Stimulated activated naive B cell treated with anti-CD40 and anti-IgM and Interleukin-4, amounts not matched to agents 10 μg/mL and 1 μg/mL and 100 μg/mL, for 72 hours (primary cell): Measurements from ENCODE around the gene COX7A2L.

Experiments used
- ATAC-seq, 2 donors: fragments of 150-1000 bp; cut with Tn5 transposase; replicated peaks; 2 replicates each; pipeline ENCODE4 v1.10.0; 2021; ENCODE audit warnings: moderate library complexity in 1 of 2
- DNase-seq: peaks from one replicate; pipeline ENCODE4 v3.0.0; 2021
- H3K27ac Mint-ChIP-seq: one replicate; pipeline ENCODE4 v1.8.0; 2022; ENCODE audit warnings: mild to moderate bottlenecking, mixed read lengths
- H3K27me3 Mint-ChIP-seq, 2 donors: one replicate each; pipeline ENCODE4 v1.8.0; 2022; ENCODE audit warnings: mixed read lengths in 2 of 2
- H3K36me3 Mint-ChIP-seq, 2 donors: one replicate each; pipeline ENCODE4 v1.8.0; 2022; ENCODE audit warnings: mixed read lengths in 2 of 2, mild to moderate bottlenecking in 1 of 2
- H3K4me1 Mint-ChIP-seq, 2 donors: one replicate each; pipeline ENCODE4 v1.8.0; 2022; ENCODE audit warnings: mixed read lengths in 2 of 2, mild to moderate bottlenecking in 1 of 2
- H3K4me3 Mint-ChIP-seq, 2 donors: one replicate each; pipeline ENCODE4 v1.8.0; 2022; ENCODE audit warnings: mild to moderate bottlenecking in 2 of 2, mixed read lengths in 2 of 2, moderate library complexity in 1 of 2
- H3K9me3 Mint-ChIP-seq, 2 donors: one replicate each; pipeline ENCODE4 v1.8.0; 2022; ENCODE audit warnings: mixed read lengths in 2 of 2, mild to moderate bottlenecking in 1 of 2

The COX7A2L gene

GRCh38 chr2:42309366-42309765 lies 51.7 kb downstream of the COX7A2L start:
- Mint-ChIP-seq H3K4me3 (no peak overlapping the region), H3K4me1 (peaks cover 0 to under 1% of the 10 kb centered on the region in 2 donors), H3K36me3 (peaks cover 9 to 24% of the 10 kb centered on the region in 2 donors), H3K27me3 (no peaks in the 10 kb centered on the region), H3K9me3 (no peaks in the 10 kb centered on the region), H3K27ac (no peak overlapping the region)
- DNase-seq, result no peak
- ATAC-seq, result no peak

- no peaks in the 10 kb centered on the region for H3K27me3 Mint-ChIP-seq
- H3K27ac Mint-ChIP-seq, result no peak overlapping the region
- ATAC-seq (no peak), DNase-seq (no peak)
- no peaks in the 10 kb centered on the region for H3K9me3 Mint-ChIP-seq
- no peaks in the 10 kb centered on the region for H3K4me1 Mint-ChIP-seq
- peaks cover 17 to 35% of the 10 kb centered on the region in 2 donors for H3K36me3 Mint-ChIP-seq
- H3K4me3 Mint-ChIP-seq, result no peak overlapping the region
Measured at GRCh38 chr2:42307180-42307579, 53.8 kb downstream of the COX7A2L start.

GRCh38 chr2:42304059-42304713 lies 56.8 kb downstream of the COX7A2L start:
- ATAC-seq, result no peak
- peaks cover 22 to 36% of the 10 kb centered on the region in 2 donors for H3K36me3 Mint-ChIP-seq
- no peak overlapping the region for H3K4me3 Mint-ChIP-seq
- H3K27ac Mint-ChIP-seq, result no peak overlapping the region
- H3K4me1 Mint-ChIP-seq, result no peaks in the 10 kb centered on the region
- H3K27me3 Mint-ChIP-seq, result no peaks in the 10 kb centered on the region
- H3K9me3 Mint-ChIP-seq, result no peaks in the 10 kb centered on the region
- no peak for DNase-seq

GRCh38 chr2:42303252-42303651 lies 57.8 kb downstream of the COX7A2L start:
- H3K36me3 Mint-ChIP-seq, result peaks cover 22 to 41% of the 10 kb centered on the region in 2 donors
- H3K27ac Mint-ChIP-seq, result peak overlapping the region; percentile 48
- H3K4me3 Mint-ChIP-seq, result no peak overlapping the region

GRCh38 chr2:42300527-42300926 lies 60.5 kb downstream of the COX7A2L start:
- DNase-seq (no peak), ATAC-seq (no peak)
- Mint-ChIP-seq H3K9me3 (no peaks in the 10 kb centered on the region), H3K27me3 (no peaks in the 10 kb centered on the region), H3K36me3 (peaks cover 21 to 43% of the 10 kb centered on the region in 2 donors), H3K4me3 (no peak overlapping the region), H3K4me1 (peaks cover 7 to 16% of the 10 kb centered on the region in 2 donors), H3K27ac (no peak overlapping the region)

More at GRCh38 chr2:42303252-42303651, 57.8 kb downstream of the COX7A2L start:
- ATAC-seq (no peak), DNase-seq (no peak)
- H3K9me3 Mint-ChIP-seq, result no peaks in the 10 kb centered on the region
- no peaks in the 10 kb centered on the region for H3K4me1 Mint-ChIP-seq
- H3K27me3 Mint-ChIP-seq, result no peaks in the 10 kb centered on the region
